ENCODE measurements around the gene EPHB1. TPM values are rescaled to one million over a fixed set of nuclear protein-coding genes. Genes with fewer than 3 reads are reported as not detected.
"Not testable (repeated sequence)": the region's sequence is repeated elsewhere in the genome, so short reads cannot be mapped to it uniquely, and the experiment has no call there.

Gene EPHB1
- total RNA-seq, 1 experiment from 2014 or later = 0.57 TPM

GRCh38 chr3:135199137-135199536 lies 404.1 kb downstream of the EPHB1 start:
- DNase-seq (ENCODE audit: low read depth) = no peak

DNA sequence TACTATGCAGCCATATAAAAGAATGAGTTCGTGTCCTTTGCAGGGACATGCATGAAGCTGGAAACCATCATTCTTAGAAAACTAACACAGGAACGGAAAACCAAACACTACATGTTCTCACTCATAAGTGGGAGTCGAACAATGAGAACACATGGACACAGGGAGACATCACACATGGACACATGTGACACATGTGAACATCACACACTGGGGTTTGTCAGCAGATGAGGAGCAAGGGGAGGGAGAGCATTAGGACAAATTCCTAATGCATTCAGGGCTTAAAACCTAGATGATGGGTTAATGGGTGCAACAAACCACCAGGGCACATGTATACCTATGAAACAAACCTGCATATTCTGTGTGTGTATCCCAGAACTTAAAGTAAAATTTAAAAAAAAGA lies 408.0 kb downstream of the EPHB1 start:
- no peak for DNase-seq (ENCODE audit: low read depth)

- no peak for DNase-seq (ENCODE audit: low read depth)
Observed at GRCh38 chr3:135213213-135213612, 418.2 kb downstream of the EPHB1 start.

GRCh38 chr3:135213822-135214221 lies 418.8 kb downstream of the EPHB1 start:
- DNase-seq (ENCODE audit: low read depth) = no peak

- DNase-seq (ENCODE audit: low read depth) = no peak
Observed at GRCh38 chr3:135214400-135214799, 419.3 kb downstream of the EPHB1 start.

DNA sequence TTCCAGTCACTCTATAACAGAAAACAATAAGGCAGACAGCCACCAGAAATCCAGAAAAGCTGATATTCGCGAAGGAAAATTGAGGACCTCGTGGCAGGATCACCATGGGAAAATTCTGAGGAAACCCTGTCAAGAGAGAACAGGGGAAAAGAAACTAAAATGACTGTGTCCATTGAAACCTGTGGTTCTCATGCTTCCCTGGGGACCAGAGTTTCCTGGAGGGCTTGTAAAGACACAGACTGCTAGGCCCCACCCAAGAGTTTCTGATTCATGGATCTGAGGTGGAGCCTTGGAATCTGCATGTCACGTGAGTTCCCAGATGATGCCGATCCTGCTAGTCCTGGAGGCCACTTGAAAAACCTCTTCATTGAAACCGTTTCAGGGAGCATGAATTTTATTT lies 420.5 kb downstream of the EPHB1 start:
- peak; percentile 11 for DNase-seq (ENCODE audit: low read depth)

DNA sequence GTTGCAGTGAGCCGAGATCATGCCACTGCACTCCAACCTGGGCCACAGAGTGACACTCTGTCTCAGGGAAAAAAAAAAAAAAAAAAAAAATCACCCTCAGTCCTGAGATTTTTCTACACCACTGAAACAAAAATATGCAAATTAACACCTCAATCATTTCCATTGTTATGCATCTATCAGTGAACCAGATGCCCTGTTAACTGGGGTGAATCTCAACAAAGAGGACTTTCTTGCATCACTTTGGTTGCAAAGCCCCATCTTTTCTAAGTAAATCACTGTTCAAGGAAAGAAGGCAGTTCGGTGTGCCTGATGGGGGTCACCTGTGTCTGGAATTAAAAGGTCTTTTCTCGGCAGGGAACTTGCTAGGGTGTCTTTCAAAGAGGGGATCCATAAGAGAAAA lies 421.6 kb downstream of the EPHB1 start:
- no peak for DNase-seq (ENCODE audit: low read depth)

DNA sequence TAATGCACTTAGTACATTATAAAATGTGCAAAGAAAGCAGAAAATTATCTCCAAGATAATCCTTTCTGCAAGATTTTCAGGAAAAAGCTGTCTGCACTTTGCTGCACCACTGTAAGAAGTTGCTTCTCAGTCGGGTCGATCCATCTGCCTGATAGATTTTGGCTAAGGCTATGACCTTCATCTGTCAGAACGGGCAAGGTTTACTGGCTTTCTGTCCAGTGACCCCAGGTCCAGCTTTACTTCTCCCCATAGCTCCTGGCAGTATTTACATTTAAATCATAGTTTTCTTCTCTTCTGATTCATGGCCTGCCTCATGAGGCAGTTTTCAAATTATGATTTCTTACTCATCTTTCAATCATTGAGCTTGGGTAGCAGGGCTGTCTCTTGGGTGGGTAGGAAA lies 422.7 kb downstream of the EPHB1 start:
- no peak for DNase-seq (ENCODE audit: low read depth)

DNA sequence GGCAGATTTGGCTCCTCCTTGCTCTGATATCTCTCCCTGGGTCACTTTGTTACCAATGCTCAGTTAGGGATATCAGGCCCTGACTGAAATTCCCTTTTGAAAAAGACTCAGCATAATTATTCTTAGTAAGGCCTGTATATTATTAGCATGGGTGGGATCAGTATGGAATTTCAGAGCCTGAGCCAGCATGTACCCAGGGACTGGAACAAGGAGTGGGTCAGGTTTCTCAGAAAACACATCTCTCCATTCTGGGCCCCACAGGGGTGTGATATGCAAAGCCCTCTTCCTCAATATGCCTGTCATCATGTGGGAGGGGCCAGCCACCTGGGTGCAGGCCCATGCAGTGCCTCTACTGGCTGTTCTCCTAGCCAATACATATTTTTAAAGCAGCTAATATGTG lies 423.2 kb downstream of the EPHB1 start:
- no peak for DNase-seq (ENCODE audit: low read depth)

DNA sequence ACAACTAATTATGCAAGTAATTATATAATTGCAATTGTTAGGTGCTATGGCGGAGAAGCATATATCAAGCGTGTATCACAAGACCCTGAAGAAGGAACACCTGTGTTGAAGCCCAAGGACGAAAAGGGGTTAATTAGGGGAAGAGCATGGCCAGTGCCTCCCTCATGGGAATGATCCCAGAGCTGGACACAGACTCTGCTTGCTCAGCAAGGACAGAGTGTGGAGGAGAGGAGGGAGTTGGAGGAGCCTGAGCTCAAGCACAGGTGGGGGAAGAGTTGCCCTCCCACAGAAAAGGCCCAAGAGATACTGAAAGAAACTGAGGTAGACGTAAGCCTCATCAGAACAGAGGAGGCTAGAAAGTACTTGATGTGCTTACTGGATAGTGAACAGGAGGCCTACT lies 423.7 kb downstream of the EPHB1 start:
- DNase-seq (ENCODE audit: low read depth) = no peak

DNA sequence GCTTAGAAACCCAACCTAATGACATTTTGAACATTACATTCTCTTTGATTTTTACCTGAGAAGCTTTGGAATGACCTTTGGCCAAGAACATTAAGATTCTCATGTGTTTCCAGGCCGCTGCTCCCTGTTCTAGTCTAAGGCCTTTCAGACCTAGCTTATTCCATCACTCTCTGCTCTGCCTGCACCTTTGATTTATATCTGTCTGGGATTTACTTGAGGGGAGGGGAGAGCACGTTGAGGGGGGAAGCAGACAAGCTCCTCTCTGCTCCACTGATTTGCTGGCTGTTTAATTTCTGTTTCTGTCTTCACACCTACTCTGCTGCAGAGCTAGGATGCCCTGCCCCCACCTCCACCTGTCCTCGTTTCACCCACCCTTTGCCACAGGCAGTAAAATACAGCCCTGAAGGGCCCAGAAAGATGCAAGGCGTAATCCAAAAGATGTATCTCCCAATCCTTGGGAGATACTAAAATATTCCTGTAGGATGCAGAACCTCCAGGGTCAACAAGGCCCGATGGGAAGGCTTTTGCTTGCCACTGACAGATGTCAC lies 429.8 kb downstream of the EPHB1 start:
- DNase-seq (ENCODE audit: low read depth) = no peak

- DNase-seq (ENCODE audit: low read depth) = no peak
Observed at GRCh38 chr3:135226057-135226456, 431.0 kb downstream of the EPHB1 start.

DNA sequence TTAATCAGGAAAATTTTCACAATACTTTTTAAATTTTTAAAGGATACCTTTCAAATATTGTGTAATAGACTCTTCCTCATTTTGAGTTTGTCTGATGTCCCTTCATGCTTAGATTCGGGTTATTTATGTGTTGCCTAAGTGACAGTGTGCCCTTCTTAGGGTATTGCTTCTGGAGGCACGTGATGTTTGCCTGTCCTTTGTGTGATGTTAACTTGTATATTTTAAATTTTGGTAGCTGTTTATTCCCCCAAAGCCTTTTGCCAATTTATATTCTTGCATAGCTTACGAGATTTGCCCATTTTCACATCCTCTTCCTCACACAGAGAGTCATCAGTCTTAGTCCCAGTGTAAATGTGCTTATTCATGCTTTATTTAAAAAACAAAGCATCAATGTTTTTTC lies 433.1 kb downstream of the EPHB1 start:
- DNase-seq (ENCODE audit: low read depth) = no peak

DNA sequence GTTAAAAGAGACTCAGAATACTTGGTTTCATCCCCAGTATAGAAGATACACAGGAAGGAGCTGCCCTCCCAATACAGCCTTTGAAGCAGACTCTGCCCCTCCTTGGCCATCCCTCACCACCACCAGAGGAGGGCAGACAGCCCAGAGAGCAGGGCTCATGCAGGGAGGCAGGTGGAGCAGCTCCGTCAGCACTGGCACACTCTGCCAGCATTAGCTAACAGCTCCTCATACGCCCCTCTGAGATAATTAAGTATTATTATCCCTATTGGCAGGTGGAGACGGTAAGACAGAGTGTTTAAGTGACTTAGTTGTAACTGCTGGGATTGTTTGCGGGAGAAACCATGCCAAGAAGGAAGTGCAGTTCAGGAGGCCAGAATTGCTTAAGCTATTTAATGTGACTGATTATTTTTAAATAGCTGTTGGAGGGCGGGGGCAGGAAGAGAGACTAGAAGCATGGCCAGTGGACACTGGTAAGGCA lies 434.0 kb downstream of the EPHB1 start:
- no peak for DNase-seq (ENCODE audit: low read depth)

DNA sequence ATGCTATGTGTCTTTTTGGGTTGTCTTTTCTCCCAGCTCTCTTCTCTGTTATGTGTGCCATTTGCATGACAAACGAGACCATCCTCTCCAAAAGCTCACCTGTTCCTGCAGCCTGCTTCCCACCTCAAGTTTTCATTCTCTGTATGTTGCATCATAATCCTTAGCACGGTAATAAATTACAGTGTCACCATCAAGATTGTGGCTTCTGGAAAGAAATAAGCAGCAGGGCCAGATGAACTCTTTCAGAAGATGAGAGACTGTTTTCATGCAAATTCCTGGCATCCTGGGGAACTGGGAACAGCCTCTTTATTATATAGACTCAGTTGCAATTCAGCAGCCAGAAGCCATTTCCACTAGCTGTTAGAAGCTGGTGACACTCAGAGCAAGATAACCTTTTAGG lies 436.7 kb downstream of the EPHB1 start:
- no peak for DNase-seq (ENCODE audit: low read depth)

- no peak for DNase-seq (ENCODE audit: low read depth)
Observed at GRCh38 chr3:135232226-135232625, 437.2 kb downstream of the EPHB1 start.

DNA sequence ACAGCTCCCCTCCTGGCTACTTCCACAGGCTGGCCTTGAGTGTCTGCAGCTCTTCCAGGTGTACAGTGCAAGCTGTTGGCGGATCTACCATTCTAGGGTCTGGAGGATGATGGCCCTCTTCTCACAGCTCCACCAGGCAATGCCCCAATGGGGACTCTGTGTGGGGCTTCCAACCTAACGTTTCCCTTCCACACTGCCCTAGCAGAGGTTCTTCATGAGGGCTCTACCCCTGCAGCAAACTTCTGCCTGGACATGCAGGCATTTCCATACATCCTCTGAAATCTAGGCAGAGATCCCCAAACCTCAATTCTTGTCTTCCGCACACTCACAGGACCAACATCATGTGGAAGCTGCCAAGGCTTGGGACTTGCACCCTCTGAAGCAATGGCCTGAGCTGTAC lies 438.4 kb downstream of the EPHB1 start:
- DNase-seq (ENCODE audit: low read depth) = not testable (repeated sequence)

DNA sequence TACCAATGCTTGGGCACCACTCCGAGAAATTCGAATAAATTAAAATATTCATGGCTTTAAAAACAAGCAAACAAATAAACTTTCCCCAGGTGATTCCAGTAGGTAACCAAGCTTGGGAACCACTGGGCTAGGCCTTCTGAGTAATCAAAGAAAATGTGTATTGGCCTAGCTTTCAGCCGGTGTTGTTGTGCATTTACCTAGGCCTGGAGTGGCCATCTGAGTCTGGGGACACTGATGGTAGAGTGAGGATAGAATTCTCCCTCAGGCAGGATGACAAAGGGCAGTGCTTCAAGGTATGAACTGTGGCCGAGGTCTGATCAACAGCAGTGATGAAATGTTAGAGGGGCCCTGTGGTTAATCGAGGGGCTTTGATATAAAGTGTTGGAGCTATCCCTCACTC lies 440.5 kb downstream of the EPHB1 start:
- DNase-seq (ENCODE audit: low read depth) = no peak

GRCh38 chr3:135237371-135238143 lies 442.5 kb downstream of the EPHB1 start:
- no peak for DNase-seq (ENCODE audit: low read depth)

- DNase-seq (ENCODE audit: low read depth) = no peak
Observed at GRCh38 chr3:135238236-135238830, 443.3 kb downstream of the EPHB1 start.

- no peak for DNase-seq (ENCODE audit: low read depth)
Observed at GRCh38 chr3:135238871-135239614, 444.0 kb downstream of the EPHB1 start.

DNA sequence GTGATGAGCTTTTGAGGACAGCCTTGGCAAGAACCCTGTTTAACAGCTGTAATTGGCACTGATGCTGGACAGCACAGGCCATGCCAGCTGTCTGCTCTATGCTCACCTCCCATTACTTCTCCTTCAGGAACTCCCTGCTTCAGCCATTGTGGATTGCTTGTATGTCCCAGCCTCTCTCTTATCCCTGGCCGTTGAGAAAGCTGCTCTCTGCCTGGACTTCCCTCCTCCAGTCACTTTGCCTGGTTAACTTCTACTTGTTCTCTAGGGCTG lies 444.5 kb downstream of the EPHB1 start:
- no peak for DNase-seq (ENCODE audit: low read depth)

DNA sequence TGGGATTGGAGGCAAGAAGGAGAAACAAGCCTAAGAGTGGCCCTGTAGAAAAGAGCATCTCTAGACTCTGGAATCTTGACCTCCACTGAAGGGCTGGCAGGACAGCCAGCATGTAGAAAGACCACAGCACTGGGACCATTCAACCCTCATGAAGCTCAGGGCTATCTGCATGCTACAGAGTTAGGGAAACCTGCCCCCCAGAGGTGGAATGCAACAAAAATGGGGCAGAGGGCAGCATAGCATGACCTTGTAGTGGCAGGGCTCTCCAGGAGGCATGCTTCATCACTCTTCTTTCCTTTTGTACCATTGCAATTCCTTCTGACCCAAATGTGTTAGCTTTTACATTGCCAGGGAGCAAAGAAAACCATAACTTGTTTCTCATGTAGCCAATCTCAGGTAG lies 445.4 kb downstream of the EPHB1 start:
- no peak for DNase-seq (ENCODE audit: low read depth)
